ENCODE data around the gene NEURL1B.

The NEURL1B gene

DNA sequence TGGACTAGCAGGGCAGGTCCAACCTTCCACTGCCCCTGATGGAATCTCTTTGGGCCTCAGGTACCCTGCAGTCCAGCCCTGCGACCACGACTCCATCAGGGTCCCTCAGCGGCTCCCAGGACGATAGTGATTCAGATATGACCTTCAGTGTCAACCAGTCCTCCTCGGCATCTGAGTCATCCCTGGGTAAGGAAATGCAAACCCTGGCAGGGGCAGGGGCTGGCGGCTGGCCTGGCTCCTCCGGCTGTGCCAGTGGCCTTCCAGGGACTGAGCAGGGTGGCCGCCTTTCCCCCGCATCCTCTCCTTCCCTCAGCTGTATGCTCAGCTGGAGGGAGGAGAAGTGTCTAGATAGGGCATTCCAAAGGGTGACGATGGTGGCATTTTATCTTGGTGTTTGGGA is 45.0 kb downstream of the NEURL1B start:
- DNase-seq (ENCODE audit: low read depth in 1 of 2, low spot score in 1 of 2) = no peak
- Histone ChIP-seq H3K4me3 (replicated peaks; ENCODE audit: insufficient read depth, low read length) (no peak overlapping the region), H3K27ac (replicated peaks) (no peak overlapping the region), H3K27me3 (ENCODE audit: insufficient read depth, poor library complexity, severe bottlenecking) (peaks cover 3% of the 10 kb centered on the region)
- TF ChIP-seq POLR2AphosphoS5 (IDR thresholded peaks at IDR 0.05; ENCODE audit: low read depth) = no peak
- no peak for TF ChIP-seq REST (IDR thresholded peaks at IDR 0.05; ENCODE audit: insufficient replicate concordance, low read depth)
- TF ChIP-seq GABPA (IDR thresholded peaks at IDR 0.05; ENCODE audit: low read depth) = no peak
- TF ChIP-seq SPI1 (IDR thresholded peaks at IDR 0.05; ENCODE audit: borderline replicate concordance, low read depth) = no peak
- TF ChIP-seq, protein P1, sequence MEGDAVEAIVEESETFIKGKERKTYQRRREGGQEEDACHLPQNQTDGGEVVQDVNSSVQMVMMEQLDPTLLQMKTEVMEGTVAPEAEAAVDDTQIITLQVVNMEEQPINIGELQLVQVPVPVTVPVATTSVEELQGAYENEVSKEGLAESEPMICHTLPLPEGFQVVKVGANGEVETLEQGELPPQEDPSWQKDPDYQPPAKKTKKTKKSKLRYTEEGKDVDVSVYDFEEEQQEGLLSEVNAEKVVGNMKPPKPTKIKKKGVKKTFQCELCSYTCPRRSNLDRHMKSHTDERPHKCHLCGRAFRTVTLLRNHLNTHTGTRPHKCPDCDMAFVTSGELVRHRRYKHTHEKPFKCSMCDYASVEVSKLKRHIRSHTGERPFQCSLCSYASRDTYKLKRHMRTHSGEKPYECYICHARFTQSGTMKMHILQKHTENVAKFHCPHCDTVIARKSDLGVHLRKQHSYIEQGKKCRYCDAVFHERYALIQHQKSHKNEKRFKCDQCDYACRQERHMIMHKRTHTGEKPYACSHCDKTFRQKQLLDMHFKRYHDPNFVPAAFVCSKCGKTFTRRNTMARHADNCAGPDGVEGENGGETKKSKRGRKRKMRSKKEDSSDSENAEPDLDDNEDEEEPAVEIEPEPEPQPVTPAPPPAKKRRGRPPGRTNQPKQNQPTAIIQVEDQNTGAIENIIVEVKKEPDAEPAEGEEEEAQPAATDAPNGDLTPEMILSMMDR (IDR thresholded peaks at IDR 0.05; ENCODE audit: insufficient read depth, low read length) = no peak

GRCh38 chr5:172686539-172687390 is 45.7 kb downstream of the NEURL1B start:
- TF ChIP-seq POLR2AphosphoS5 (IDR thresholded peaks at IDR 0.05; ENCODE audit: low read depth) = no peak
- TF ChIP-seq, protein P1 (IDR thresholded peaks at IDR 0.05; ENCODE audit: insufficient read depth, low read length) = no peak
- no peak for TF ChIP-seq GABPA (IDR thresholded peaks at IDR 0.05; ENCODE audit: low read depth)
- no peak for TF ChIP-seq REST (IDR thresholded peaks at IDR 0.05; ENCODE audit: insufficient replicate concordance, low read depth)
- TF ChIP-seq SPI1 (IDR thresholded peaks at IDR 0.05; ENCODE audit: borderline replicate concordance, low read depth) = no peak
- H3K4me3 ChIP-seq (replicated peaks; ENCODE audit: insufficient read depth, low read length) = no peak overlapping the region
- H3K27me3 ChIP-seq (ENCODE audit: insufficient read depth, poor library complexity, severe bottlenecking) = peaks cover 3% of the 10 kb centered on the region
- DNase-seq (ENCODE audit: low read depth in 1 of 2, low spot score in 1 of 2) = no peak
- no peak overlapping the region for H3K27ac ChIP-seq (replicated peaks)

- no peak overlapping the region for H3K27ac ChIP-seq (replicated peaks)
These were observed 46.9 kb downstream of the NEURL1B start for GRCh38 chr5:172687940-172688339.

More at GRCh38 chr5:172687940-172688339, 46.9 kb downstream of the NEURL1B start:
- H3K27me3 ChIP-seq (ENCODE audit: insufficient read depth, poor library complexity, severe bottlenecking) = peaks cover 3% of the 10 kb centered on the region
- H3K4me3 ChIP-seq (replicated peaks; ENCODE audit: insufficient read depth, low read length) = no peak overlapping the region
- DNase-seq (ENCODE audit: low read depth in 1 of 2, low spot score in 1 of 2) = no peak
- TF ChIP-seq, protein P1 (IDR thresholded peaks at IDR 0.05; ENCODE audit: insufficient read depth, low read length) = no peak
- no peak for TF ChIP-seq GABPA (IDR thresholded peaks at IDR 0.05; ENCODE audit: low read depth)
- no peak for TF ChIP-seq REST (IDR thresholded peaks at IDR 0.05; ENCODE audit: insufficient replicate concordance, low read depth)
- TF ChIP-seq POLR2AphosphoS5 (IDR thresholded peaks at IDR 0.05; ENCODE audit: low read depth) = no peak
- no peak for TF ChIP-seq SPI1 (IDR thresholded peaks at IDR 0.05; ENCODE audit: borderline replicate concordance, low read depth)

Measured in HL-60 (cell line).